Right hindlimb (tissue), 1 donor: ENCODE data around the gene SLC5A3.

Source experiments
- DNase-seq: peaks from one replicate; pipeline ENCODE4 v3.0.0-alpha.2; 2018

The SLC5A3 gene

GRCh38 chr21:34073032-34073748 lies at the start of gene SLC5A3, which contains the start of gene MRPS6:
SLC5A3 (plus strand) TSS chr21:34073578; CDS start chr21:34095199, 21,621 bp downstream.
MRPS6 (plus strand) TSS chr21:34073578; CDS start chr21:34073701, 123 bp downstream.
- peak; percentile 90 for DNase-seq

GRCh38 chr21:34023691-34024373 lies 49.5 kb upstream of the SLC5A3 start:
- no peak for DNase-seq

GRCh38 chr21:34024374-34024693 lies 49.0 kb upstream of the SLC5A3 start:
- DNase-seq, result no peak

GRCh38 chr21:34027721-34028461 lies 45.5 kb upstream of the SLC5A3 start:
- DNase-seq, result no peak

GRCh38 chr21:34029743-34030528 lies 43.4 kb upstream of the SLC5A3 start:
- peak; percentile 54 for DNase-seq

GRCh38 chr21:34031835-34032370 lies 41.5 kb upstream of the SLC5A3 start:
- DNase-seq, result no peak

GRCh38 chr21:34034369-34035014 lies 38.9 kb upstream of the SLC5A3 start:
- no peak for DNase-seq

GRCh38 chr21:34035619-34036354 lies 37.6 kb upstream of the SLC5A3 start:
- DNase-seq, result no peak

GRCh38 chr21:34037009-34037795 lies 36.2 kb upstream of the SLC5A3 start:
- DNase-seq, result no peak

GRCh38 chr21:34039678-34040382 lies 33.5 kb upstream of the SLC5A3 start:
- no peak for DNase-seq

- DNase-seq, result no peak
Observed at GRCh38 chr21:34042735-34043134, 30.6 kb upstream of the SLC5A3 start.

GRCh38 chr21:34043333-34043732 lies 30.0 kb upstream of the SLC5A3 start:
- no peak for DNase-seq

- no peak for DNase-seq
Observed at GRCh38 chr21:34046917-34047316, 26.5 kb upstream of the SLC5A3 start.

- no peak for DNase-seq
Observed at GRCh38 chr21:34047835-34048234, 25.5 kb upstream of the SLC5A3 start.

GRCh38 chr21:34052171-34052570 lies 21.2 kb upstream of the SLC5A3 start:
- DNase-seq, result no peak

- no peak for DNase-seq
Observed at GRCh38 chr21:34054259-34054658, 19.1 kb upstream of the SLC5A3 start.

GRCh38 chr21:34055615-34056014 lies 17.8 kb upstream of the SLC5A3 start:
- no peak for DNase-seq

- DNase-seq, result no peak
Observed at GRCh38 chr21:34061983-34062382, 11.4 kb upstream of the SLC5A3 start.

GRCh38 chr21:34065027-34065426 lies 8.4 kb upstream of the SLC5A3 start:
- no peak for DNase-seq

GRCh38 chr21:34071683-34072082 lies 1.7 kb upstream of the SLC5A3 start:
- DNase-seq, result no peak
